ENCODE measurements around the gene CES2. TPM values are rescaled to one million over a fixed set of nuclear protein-coding genes. Genes with fewer than 3 reads are reported as not detected.

CES2 gene
- total RNA-seq, 5 donors from 2014 or later (not counting 1 experiment from before 2014, with no cell fraction given): 35.3 to 56.5 (median 50.2) TPM

DNA sequence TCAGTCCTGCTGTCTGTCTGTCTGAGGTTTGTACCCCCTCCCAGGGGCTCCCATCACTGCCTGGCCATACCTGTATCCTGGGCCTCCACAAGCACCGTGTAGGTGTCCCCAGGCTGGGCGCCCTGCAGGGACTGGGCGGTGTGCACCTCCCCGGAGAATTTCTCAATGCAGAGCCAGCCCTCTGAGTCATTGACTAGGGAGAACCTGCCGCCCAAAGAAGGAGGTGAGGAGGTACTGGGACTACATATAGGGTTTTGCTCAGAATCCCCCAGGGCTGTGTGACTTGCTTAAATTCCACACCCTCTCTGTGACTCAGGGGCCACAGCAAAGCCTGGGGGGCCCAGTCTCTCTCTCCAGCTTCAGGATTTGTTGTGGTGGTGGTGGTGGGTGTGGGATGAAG, 24.2 kb upstream of the CES2 start:
- Mint-ChIP-seq H3K4me1 (peaks cover 4 to 6% (median 6%) of the 10 kb centered on the region in 3 donors), H3K4me3 (no peak overlapping the region), H3K27ac (no peak overlapping the region), H3K36me3 (no peaks in the 10 kb centered on the region), H3K9me3 (no peaks in the 10 kb centered on the region), H3K27me3 (peaks cover 0 to 2% of the 10 kb centered on the region in 2 donors)
- Histone ChIP-seq H3K4me3 (ENCODE audit: control insufficient read depth in 1 of 2, extremely low read depth in 1 of 2, low read length in 1 of 2) (no peak overlapping the region), H3K4me1 (ENCODE audit: control insufficient read depth in 1 of 2, extremely low read depth in 1 of 2, insufficient read depth in 2 of 2, low read length in 2 of 2) (peaks cover 0 to under 1% of the 10 kb centered on the region in 2 experiments), H3K9me3 (no peaks in the 10 kb centered on the region), H3K27ac (ENCODE audit: low read length) (no peak overlapping the region), H3K27me3 (replicated peaks in 1 of 2; ENCODE audit: control insufficient read depth in 2 of 2, extremely low read depth in 1 of 2, insufficient read depth in 2 of 2, low read length in 1 of 2) (peaks cover 0 to 23% of the 10 kb centered on the region in 2 experiments), H3K36me3 (ENCODE audit: control insufficient read depth in 2 of 2, extremely low read depth in 1 of 2, insufficient read depth in 1 of 2, low read length in 1 of 2) (no peaks in the 10 kb centered on the region)
- ChIA-PET CTCF (interaction anchor here in 1 of 2 donors (0.6 kb wide), 1 partner anchor 50 kb away, joined by 3 read pairs; no protein-coding TSS in a partner anchor), POLR2A (no interaction called here)
- WGBS (ENCODE audit: insufficient coverage): 82% methylated on average over 4 of the region's 5 CpGs
- DNase-seq (no peak), ATAC-seq (replicated peaks in 1 of 4) (no peak)

DNA sequence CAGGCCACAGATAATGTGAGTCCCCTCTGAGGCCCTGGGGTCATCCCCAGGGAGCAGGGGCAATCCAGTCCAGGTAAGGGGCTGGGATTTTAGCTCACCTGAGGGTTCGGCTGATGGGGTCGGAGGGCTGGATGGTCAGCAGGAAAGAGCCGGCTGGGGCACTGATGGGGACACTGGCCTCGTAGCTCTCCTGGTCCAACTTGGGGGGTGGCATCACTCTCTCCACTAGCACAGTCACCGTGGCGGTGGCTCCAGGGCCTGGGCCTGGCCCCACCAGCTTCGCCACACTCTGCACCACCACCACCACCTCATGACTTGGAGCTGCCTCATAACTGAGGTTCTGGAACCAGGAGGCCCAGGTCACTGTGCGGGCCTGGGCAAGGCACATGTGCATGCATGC, 23.5 kb upstream of the CES2 start:
- ATAC-seq (replicated peaks in 1 of 4) (no peak), DNase-seq (no peak)
- H3K27me3 ChIP-seq (replicated peaks in 1 of 2; ENCODE audit: control insufficient read depth in 2 of 2, extremely low read depth in 1 of 2, insufficient read depth in 2 of 2, low read length in 1 of 2): peaks cover 0 to 23% of the 10 kb centered on the region in 2 experiments
- H3K9me3 Mint-ChIP-seq: no peaks in the 10 kb centered on the region
- no peak overlapping the region for H3K27ac Mint-ChIP-seq
- no peaks in the 10 kb centered on the region for H3K4me1 ChIP-seq (ENCODE audit: control insufficient read depth in 1 of 2, extremely low read depth in 1 of 2, insufficient read depth in 2 of 2, low read length in 2 of 2)
- no peaks in the 10 kb centered on the region for H3K36me3 ChIP-seq (ENCODE audit: control insufficient read depth in 2 of 2, extremely low read depth in 1 of 2, insufficient read depth in 1 of 2, low read length in 1 of 2)
- 91% methylated on average over 8 of the region's 8 CpGs for WGBS (ENCODE audit: insufficient coverage)
- H3K36me3 Mint-ChIP-seq: no peaks in the 10 kb centered on the region
- no peak overlapping the region for H3K4me3 ChIP-seq (ENCODE audit: control insufficient read depth in 1 of 2, extremely low read depth in 1 of 2, low read length in 1 of 2)
- H3K27me3 Mint-ChIP-seq: peaks cover 0 to 4% of the 10 kb centered on the region in 2 donors
- no peaks in the 10 kb centered on the region for H3K9me3 ChIP-seq
- ChIA-PET CTCF (no interaction called here), POLR2A (no interaction called here)
- H3K4me3 Mint-ChIP-seq: no peak overlapping the region
- no peak overlapping the region for H3K27ac ChIP-seq (ENCODE audit: low read length)
- no peaks in the 10 kb centered on the region for H3K4me1 Mint-ChIP-seq

DNA sequence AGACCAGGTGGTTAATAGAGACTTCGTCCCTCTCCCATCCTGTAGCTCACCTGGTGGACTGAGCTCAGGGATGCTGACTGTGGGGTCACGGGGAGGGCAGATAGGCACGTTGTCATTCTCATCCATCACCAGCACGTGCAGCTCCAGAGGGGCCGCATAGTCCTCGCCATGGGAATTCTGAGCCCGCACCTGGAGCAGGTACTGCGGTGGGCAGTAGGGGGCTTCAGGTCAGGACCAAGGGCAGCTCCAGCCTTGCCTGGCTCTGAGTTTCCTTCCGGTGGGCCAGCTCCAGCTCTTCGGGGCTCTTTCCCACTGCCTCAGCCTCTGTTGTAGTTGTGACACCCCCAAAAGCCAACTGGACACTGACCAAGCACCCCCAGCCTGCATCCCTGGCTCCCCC, 22.2 kb upstream of the CES2 start:
- no peak for ATAC-seq (replicated peaks in 1 of 4)
- ChIA-PET CTCF (no interaction called here), POLR2A (no interaction called here)
- no peak overlapping the region for H3K4me3 ChIP-seq (ENCODE audit: control insufficient read depth in 1 of 2, extremely low read depth in 1 of 2, low read length in 1 of 2)
- no peaks in the 10 kb centered on the region for H3K4me1 Mint-ChIP-seq
- H3K4me3 Mint-ChIP-seq: no peak overlapping the region
- no peaks in the 10 kb centered on the region for H3K4me1 ChIP-seq (ENCODE audit: control insufficient read depth in 1 of 2, extremely low read depth in 1 of 2, insufficient read depth in 2 of 2, low read length in 2 of 2)
- H3K36me3 ChIP-seq (ENCODE audit: control insufficient read depth in 2 of 2, extremely low read depth in 1 of 2, insufficient read depth in 1 of 2, low read length in 1 of 2): no peaks in the 10 kb centered on the region
- no peaks in the 10 kb centered on the region for H3K9me3 Mint-ChIP-seq
- H3K9me3 ChIP-seq: no peaks in the 10 kb centered on the region
- H3K27me3 ChIP-seq (replicated peaks in 1 of 2; ENCODE audit: control insufficient read depth in 2 of 2, extremely low read depth in 1 of 2, insufficient read depth in 2 of 2, low read length in 1 of 2): peaks cover 0 to 29% of the 10 kb centered on the region in 2 experiments
- WGBS (ENCODE audit: insufficient coverage): 71% methylated on average over 6 of the region's 10 CpGs
- no peak overlapping the region for H3K27ac Mint-ChIP-seq
- DNase-seq: no peak
- peaks cover 0 to 4% of the 10 kb centered on the region in 2 donors for H3K27me3 Mint-ChIP-seq
- no peaks in the 10 kb centered on the region for H3K36me3 Mint-ChIP-seq
- H3K27ac ChIP-seq (ENCODE audit: low read length): no peak overlapping the region

DNA sequence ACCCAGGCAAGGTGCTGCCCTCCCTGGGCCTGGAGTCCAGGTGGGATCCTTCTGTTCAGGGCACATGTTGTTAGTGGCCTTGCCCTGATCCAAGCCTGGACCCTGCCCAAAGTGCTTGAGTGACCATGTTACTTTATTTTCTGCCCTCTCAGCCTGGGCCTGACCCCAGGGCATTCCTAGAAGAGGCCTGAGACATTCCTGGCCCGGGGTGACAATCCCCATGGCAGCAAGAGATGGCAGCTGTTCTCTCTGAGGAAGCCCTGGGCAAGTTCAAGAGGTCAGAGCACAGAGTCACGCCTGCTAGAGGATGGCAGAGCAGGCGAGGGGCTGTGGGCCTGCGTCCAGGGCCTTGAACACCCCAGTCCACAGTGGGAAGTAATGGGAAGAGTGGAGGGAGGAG, 21.6 kb upstream of the CES2 start:
- Histone ChIP-seq H3K27me3 (replicated peaks in 1 of 2; ENCODE audit: control insufficient read depth in 2 of 2, extremely low read depth in 1 of 2, insufficient read depth in 2 of 2, low read length in 1 of 2) (peaks cover 0 to 36% of the 10 kb centered on the region in 2 experiments), H3K27ac (ENCODE audit: low read length) (no peak overlapping the region), H3K4me3 (ENCODE audit: control insufficient read depth in 1 of 2, extremely low read depth in 1 of 2, low read length in 1 of 2) (no peak overlapping the region), H3K36me3 (ENCODE audit: control insufficient read depth in 2 of 2, extremely low read depth in 1 of 2, insufficient read depth in 1 of 2, low read length in 1 of 2) (no peaks in the 10 kb centered on the region), H3K4me1 (ENCODE audit: control insufficient read depth in 1 of 2, extremely low read depth in 1 of 2, insufficient read depth in 2 of 2, low read length in 2 of 2) (no peaks in the 10 kb centered on the region), H3K9me3 (no peaks in the 10 kb centered on the region)
- Mint-ChIP-seq H3K27ac (no peak overlapping the region), H3K9me3 (no peaks in the 10 kb centered on the region), H3K4me3 (no peak overlapping the region), H3K4me1 (no peaks in the 10 kb centered on the region), H3K27me3 (peaks cover 0 to 4% of the 10 kb centered on the region in 2 donors), H3K36me3 (no peaks in the 10 kb centered on the region)
- ATAC-seq (replicated peaks in 1 of 4): no peak
- CTCF ChIA-PET: no interaction called here
- 39% methylated on average over 2 of the region's 4 CpGs for WGBS (ENCODE audit: insufficient coverage)
- POLR2A ChIA-PET: no interaction called here
- DNase-seq: no peak

DNA sequence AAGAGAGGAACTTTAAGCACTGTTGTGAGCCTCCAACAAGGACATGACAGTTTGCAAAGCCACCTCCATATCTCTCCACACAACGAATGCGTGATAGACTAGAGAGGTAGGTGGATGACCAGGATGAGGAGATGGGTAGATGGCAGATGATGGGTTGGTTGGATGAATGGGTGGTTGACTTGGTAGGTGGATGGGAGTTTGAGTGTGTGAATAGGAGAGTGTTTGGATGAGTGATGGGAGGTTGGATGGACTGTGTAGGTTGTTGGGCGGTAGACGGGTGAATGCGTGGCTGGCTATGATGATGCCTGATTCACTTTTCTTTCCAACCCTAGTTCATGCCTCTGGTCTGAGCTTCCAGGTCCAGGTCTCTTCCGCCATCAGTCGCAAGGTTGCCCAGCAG, 20.8 kb upstream of the CES2 start:
- POLR2A ChIA-PET: no interaction called here
- Mint-ChIP-seq H3K9me3 (no peaks in the 10 kb centered on the region), H3K4me3 (no peak overlapping the region), H3K27ac (no peak overlapping the region), H3K36me3 (no peaks in the 10 kb centered on the region), H3K27me3 (peaks cover 3 to 8% of the 10 kb centered on the region in 2 donors), H3K4me1 (no peaks in the 10 kb centered on the region)
- DNase-seq (no peak), ATAC-seq (replicated peaks in 1 of 4) (no peak)
- Histone ChIP-seq H3K4me3 (ENCODE audit: control insufficient read depth in 1 of 2, extremely low read depth in 1 of 2, low read length in 1 of 2) (no peak overlapping the region), H3K9me3 (no peaks in the 10 kb centered on the region), H3K36me3 (ENCODE audit: control insufficient read depth in 2 of 2, extremely low read depth in 1 of 2, insufficient read depth in 1 of 2, low read length in 1 of 2) (no peaks in the 10 kb centered on the region), H3K27ac (ENCODE audit: low read length) (no peak overlapping the region), H3K4me1 (ENCODE audit: control insufficient read depth in 1 of 2, extremely low read depth in 1 of 2, insufficient read depth in 2 of 2, low read length in 2 of 2) (no peaks in the 10 kb centered on the region), H3K27me3 (replicated peaks in 1 of 2; ENCODE audit: control insufficient read depth in 2 of 2, extremely low read depth in 1 of 2, insufficient read depth in 2 of 2, low read length in 1 of 2) (peaks cover 0 to 42% of the 10 kb centered on the region in 2 experiments)
- WGBS (ENCODE audit: insufficient coverage): no CpG with 5 or more reads among the region's 7 CpGs
- CTCF ChIA-PET: no interaction called here

DNA sequence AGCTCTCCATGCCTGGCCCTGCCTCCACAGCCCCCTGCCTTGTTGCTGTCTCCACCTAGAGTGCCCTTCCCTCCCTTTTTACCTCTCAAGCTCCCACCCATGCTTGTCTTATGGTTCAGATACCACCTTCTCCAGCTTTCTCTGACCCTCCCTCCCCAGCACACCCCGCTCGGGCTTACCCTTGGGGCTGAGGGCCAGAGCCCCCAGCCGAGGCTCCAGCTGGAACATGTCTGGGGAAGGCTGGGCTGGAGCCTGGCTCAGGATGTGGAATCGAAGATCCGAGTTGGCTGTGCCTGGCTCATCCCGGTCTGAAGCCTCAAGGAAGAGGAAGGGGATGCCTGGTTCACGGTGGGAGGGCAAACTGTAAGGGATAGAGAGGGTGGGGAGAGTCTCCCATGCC, 20.3 kb upstream of the CES2 start:
- H3K4me3 ChIP-seq (ENCODE audit: control insufficient read depth in 1 of 2, extremely low read depth in 1 of 2, low read length in 1 of 2): no peak overlapping the region
- no peak for ATAC-seq (replicated peaks in 1 of 4)
- CTCF ChIA-PET: no interaction called here
- H3K36me3 ChIP-seq (ENCODE audit: control insufficient read depth in 2 of 2, extremely low read depth in 1 of 2, insufficient read depth in 1 of 2, low read length in 1 of 2): no peaks in the 10 kb centered on the region
- Mint-ChIP-seq H3K4me1 (no peaks in the 10 kb centered on the region), H3K27me3 (peaks cover 3 to 10% of the 10 kb centered on the region in 2 donors), H3K9me3 (no peaks in the 10 kb centered on the region), H3K36me3 (no peaks in the 10 kb centered on the region), H3K4me3 (no peak overlapping the region), H3K27ac (no peak overlapping the region)
- POLR2A ChIA-PET: no interaction called here
- no peak for DNase-seq
- peaks cover 0 to 47% of the 10 kb centered on the region in 2 experiments for H3K27me3 ChIP-seq (replicated peaks in 1 of 2; ENCODE audit: control insufficient read depth in 2 of 2, extremely low read depth in 1 of 2, insufficient read depth in 2 of 2, low read length in 1 of 2)
- H3K27ac ChIP-seq (ENCODE audit: low read length): no peak overlapping the region
- WGBS (ENCODE audit: insufficient coverage): 90% methylated on average over 2 of the region's 7 CpGs
- H3K9me3 ChIP-seq: no peaks in the 10 kb centered on the region
- no peaks in the 10 kb centered on the region for H3K4me1 ChIP-seq (ENCODE audit: control insufficient read depth in 1 of 2, extremely low read depth in 1 of 2, insufficient read depth in 2 of 2, low read length in 2 of 2)

DNA sequence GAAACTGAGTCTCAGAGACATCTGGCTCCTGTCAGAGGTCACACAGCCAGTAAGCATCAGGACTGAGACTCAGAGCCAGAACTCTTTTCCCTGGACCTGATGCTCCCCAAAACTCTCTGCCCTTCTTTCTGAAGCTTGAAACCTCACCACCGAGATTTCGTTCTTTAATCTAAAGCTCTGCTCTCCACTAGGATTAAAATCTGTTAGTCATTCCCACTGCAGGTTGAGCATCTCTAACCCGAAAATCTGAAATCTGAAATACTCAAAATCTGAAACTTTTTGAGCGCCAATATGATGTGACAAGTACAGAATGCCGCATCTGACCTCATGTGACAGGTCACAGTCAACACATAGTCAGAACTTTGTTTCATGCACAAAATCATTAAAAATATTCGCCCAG, 18.8 kb upstream of the CES2 start:
- no peak overlapping the region for H3K4me3 Mint-ChIP-seq
- no peak overlapping the region for H3K27ac ChIP-seq (ENCODE audit: low read length)
- POLR2A ChIA-PET: no interaction called here
- H3K9me3 ChIP-seq: no peaks in the 10 kb centered on the region
- no peak overlapping the region for H3K27ac Mint-ChIP-seq
- H3K36me3 ChIP-seq (ENCODE audit: control insufficient read depth in 2 of 2, extremely low read depth in 1 of 2, insufficient read depth in 1 of 2, low read length in 1 of 2): no peaks in the 10 kb centered on the region
- peaks cover 6 to 19% of the 10 kb centered on the region in 2 donors for H3K27me3 Mint-ChIP-seq
- no peak overlapping the region for H3K4me3 ChIP-seq (ENCODE audit: control insufficient read depth in 1 of 2, extremely low read depth in 1 of 2, low read length in 1 of 2)
- H3K9me3 Mint-ChIP-seq: no peaks in the 10 kb centered on the region
- H3K36me3 Mint-ChIP-seq: no peaks in the 10 kb centered on the region
- H3K4me1 Mint-ChIP-seq: no peaks in the 10 kb centered on the region
- DNase-seq (no peak), ATAC-seq (replicated peaks in 1 of 4) (no peak)
- CTCF ChIA-PET: no interaction called here
- H3K4me1 ChIP-seq (ENCODE audit: control insufficient read depth in 1 of 2, extremely low read depth in 1 of 2, insufficient read depth in 2 of 2, low read length in 2 of 2): no peaks in the 10 kb centered on the region
- WGBS (ENCODE audit: insufficient coverage): 70% methylated on average over 3 of the region's 6 CpGs
- H3K27me3 ChIP-seq (replicated peaks in 1 of 2; ENCODE audit: control insufficient read depth in 2 of 2, extremely low read depth in 1 of 2, insufficient read depth in 2 of 2, low read length in 1 of 2): peaks cover 0 to 54% of the 10 kb centered on the region in 2 experiments

Measured in T-cell (primary cell).